ENCODE data around the gene PFKL.
"Not testable (repeated sequence)": the region's sequence is repeated elsewhere in the genome, so short reads cannot be mapped to it uniquely, and the experiment has no call there.

The PFKL gene

DNA sequence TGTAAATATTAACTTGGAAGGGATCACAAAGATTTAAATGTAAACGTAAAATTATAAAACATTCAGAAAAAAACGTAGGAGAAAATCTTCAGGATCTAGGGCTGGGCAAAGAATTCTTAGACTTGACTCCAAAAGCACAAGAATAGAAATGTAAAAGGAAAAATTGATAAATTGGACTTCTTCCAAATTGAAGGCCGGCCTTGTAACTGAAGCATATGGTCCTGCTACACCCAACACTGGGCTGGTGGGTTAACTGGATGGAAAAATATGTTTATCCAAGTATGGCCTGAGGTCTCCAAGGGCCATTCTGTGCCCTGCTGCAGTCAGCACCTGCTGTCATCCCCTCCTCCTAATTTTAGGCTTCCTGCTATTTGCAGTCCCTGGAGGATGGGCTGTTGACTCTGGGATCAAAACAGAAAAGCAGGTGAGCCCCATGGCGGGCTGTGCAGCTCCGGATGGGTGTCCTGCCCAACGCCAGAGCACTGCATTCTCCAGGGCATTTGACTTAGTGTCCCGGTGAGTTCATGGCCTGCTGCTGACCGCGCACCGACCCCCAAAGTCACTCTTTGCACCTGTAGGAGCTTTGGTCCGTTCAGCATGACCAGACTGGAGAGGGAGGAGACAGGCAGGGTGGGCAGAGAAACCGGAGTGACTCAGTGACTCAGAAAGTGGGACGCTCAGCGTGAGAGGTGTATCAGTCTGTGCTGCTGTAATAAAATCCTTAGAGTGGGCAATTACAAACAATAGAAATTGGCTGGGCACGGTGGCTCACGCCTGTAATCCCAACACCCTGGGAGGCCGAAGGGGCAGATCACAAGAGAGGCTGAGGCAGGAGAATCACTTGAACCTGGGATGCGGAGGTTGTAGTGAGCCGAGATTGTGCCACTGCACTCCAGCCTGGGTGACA, 20.2 kb upstream of the PFKL start:
- no peak for DNase-seq

DNA sequence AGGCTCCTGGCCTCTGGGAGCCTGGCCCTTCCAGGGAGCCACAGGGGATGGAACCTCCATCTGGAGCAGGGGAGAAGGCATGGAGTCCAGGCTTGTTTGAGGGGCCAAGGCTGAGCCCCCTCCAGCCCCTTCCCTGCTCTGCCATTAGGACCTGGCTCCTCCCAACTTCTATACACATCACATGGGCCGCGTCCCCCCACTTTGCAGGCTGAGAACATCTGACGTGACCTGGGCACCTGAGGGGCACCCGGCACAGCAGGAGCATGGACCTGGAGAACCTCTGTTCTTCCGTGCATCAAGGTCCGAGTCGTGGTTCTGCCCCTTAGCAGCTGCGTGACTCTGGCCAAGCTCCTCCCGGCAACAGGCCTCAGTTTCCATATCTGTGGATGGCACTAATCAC, 18.1 kb upstream of the PFKL start:
- DNase-seq, result no peak

DNA sequence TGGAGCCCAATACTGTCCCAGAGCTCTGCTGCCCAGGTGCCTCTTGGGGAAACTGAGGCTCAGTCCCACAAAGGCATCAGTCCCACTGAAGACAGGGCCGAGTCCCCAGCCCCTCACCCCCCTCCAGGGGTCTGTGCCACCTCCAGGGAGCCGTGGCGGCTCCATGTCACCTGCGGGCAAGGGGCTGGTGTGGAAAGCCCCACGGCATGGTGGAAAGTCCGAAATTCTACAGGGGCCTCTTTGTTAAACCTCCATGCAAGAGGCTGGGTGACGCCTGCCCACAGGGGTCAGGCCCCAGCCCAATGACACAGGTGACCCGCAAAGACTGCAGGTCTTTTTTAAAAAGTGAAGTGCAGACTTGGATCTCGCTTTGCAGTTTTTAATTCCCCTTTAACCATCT, 17.5 kb upstream of the PFKL start:
- DNase-seq, result no peak

DNA sequence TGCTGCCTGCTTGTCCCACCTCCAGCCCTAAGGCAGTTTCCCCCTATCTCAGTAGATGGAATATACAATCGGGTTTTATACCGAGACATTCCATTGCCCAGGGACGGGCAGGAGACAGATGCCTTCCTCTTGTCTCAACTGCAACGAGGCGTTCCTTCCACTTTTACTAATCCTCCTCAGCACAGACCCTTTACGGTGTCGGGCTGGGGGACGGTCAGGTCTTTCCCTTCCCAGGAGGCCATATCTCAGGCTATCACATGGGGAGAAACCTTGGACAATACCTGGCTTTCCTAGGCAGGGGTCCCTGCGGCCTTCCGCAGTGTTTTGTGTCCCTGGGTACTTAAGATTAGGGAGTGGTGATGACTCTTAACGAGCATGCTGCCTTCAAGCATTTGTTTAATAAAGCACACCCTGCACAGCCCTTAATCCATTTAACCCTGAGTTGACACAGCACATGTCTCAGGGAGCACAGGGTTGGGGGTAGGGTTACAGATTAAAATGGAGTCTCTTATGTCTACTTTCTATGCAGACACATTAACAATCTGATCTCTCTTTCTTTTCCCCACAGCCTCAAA, 16.6 kb upstream of the PFKL start:
- DNase-seq, result not testable (repeated sequence)

DNA sequence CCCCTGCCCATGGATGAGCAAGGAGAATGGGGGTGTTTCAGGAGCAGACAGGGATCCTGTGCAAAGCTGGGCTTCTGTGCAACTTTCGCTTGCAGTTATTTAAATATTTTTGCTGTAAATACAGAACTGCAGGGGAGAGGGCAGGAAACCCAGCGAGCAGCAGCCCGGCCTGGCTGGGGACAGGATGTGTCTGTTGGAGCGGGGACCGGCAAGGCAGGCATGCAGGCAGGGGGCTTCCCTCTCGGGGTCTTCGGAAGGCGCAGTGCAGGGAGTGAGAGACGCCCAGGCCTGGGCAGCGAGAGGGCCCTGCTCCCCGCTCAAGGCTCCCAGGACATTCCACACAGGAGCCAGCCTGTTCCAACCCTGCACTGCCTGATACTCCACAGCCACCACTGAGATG, 15.9 kb upstream of the PFKL start:
- DNase-seq, result no peak

DNA sequence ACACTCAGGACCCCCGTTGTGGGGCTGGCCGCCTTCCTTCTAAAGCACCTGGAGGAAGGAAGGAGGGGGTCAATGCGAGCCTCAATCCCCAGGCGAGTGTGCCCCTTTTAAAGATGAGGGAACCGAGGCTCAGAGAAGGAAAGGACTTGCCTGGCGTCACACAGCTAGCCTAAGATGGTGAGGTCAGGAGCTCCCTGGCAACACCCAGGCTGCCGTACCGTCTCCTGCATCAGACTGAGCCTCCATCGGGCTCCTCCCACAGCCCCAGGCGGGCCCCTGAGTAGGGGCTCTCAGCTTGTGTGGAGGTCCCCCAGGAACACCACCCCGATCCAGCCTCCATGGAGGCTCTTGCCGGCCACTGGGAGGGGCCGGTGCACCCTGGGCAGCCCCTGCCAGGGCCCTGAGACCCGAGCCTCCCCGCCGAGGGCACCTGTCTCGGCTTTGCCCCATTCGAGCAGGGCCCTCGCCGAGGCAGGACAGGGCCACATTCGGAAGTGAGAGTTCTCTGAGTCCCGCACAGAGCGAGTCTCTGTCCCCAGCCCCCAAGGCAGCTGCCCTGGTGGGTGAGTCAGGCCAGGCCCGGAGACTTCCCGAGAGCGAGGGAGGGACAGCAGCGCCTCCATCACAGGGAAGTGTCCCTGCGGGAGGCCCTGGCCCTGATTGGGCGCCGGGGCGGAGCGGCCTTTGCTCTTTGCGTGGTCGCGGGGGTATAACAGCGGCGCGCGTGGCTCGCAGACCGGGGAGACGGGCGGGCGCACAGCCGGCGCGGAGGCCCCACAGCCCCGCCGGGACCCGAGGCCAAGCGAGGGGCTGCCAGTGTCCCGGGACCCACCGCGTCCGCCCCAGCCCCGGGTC, 14.5 kb upstream of the PFKL start, which contains the start of gene AIRE:
TSS of gene AIRE (plus strand) at position 739 of the 855 bp plus-strand sequence. CDS start 131 bp downstream, outside the sequence.
- DNase-seq, result no peak

DNA sequence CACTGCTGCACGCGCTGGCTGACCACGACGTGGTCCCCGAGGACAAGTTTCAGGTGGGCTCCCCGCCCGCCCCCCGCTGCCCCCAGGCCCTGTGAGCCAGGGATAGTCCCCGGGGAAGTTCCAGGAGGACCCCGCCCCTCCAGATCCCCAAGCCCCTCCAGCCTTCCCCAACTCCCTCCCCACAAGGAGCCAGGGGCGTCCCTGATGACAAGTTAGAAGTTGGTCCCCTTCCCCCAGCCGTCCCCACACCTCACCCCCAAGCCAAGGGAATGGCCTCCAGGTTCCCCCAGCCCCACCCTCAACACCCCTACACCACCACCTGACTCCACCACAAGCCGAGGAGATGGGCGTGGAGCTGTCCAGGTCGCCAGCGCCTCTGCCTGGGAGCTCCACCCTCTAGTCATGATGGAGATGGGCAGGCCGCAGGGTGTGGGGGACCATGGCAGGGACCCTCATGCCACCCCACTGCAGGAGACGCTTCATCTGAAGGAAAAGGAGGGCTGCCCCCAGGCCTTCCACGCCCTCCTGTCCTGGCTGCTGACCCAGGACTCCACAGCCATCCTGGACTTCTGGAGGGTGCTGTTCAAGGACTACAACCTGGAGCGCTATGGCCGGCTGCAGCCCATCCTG, 13.7 kb upstream of the PFKL start:
- DNase-seq, result no peak

DNA sequence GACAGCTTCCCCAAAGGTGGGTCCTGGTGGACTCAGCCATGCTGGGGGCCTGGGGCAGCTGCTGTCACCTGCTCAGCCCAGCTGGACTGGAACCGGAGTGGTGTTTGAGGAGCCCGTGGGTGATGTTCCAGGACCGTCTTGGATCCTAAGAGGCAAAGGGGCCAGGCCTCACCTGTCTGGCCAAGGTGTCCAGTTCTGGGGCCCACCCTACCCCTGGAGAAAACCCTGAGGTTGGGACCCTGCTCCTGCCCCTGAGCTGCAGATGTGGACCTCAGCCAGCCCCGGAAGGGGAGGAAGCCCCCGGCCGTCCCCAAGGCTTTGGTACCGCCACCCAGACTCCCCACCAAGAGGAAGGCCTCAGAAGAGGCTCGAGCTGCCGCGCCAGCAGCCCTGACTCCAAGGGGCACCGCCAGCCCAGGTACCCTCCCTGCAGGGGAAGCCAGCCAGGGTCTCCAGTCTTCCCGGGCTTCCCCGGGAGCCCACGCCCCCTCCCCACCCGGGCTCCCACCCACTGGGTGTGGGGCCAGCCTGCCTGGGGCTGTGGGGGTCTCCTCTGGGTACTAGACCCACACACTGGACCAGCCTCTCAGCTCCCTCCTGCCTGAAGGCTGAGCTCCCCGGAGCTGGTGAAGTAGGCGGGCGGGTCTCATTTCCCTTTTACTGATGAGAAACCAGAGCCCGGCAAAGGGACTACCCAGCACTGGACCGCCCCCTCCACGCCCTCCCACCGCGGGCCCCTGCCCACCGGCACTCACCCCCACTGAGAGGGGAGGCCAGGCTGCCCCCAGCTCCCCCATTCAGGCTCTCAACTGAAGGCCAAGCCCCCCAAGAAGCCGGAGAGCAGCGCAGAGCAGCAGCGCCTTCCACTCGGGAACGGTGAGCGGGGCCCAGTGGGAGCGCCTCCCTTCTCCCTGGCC, 12.9 kb upstream of the PFKL start:
- no peak for DNase-seq

DNA sequence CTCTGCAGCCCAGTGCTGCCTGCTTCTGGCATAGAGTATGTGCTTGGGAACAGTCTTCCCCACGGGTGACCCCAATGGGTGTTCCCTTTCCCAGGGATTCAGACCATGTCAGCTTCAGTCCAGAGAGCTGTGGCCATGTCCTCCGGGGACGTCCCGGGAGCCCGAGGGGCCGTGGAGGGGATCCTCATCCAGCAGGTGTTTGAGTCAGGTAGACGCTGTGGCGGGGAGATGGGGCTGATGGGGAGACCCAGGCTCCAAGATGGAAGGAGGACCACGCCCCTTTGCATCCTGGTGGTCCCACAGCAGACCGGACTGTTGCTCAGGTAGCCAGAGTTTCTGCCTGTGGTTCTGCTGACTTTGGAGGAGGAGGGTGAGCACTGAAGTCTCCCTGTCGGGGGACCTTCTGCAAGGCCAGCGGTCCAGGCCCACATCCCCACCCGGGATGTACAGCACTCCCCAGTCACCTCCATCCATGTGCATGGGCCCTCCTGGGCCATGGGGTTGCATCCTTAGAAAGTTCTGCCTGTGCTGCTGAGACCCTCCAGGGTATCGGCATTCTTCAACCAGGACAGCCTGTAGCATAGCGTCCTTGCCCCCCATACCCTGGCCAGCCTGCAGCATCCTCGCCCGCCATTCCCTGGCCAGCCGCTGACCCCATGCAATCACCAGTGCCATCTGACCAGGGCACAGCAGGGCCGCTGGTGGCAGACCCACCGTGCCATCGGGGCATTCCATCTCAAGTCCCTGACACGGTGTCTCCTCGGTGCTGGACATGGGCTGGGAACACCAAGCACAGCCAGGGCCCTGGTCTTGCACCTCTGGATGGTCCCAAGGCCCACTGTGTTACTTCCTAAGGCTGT, 11.4 kb upstream of the PFKL start:
- no peak for DNase-seq

DNA sequence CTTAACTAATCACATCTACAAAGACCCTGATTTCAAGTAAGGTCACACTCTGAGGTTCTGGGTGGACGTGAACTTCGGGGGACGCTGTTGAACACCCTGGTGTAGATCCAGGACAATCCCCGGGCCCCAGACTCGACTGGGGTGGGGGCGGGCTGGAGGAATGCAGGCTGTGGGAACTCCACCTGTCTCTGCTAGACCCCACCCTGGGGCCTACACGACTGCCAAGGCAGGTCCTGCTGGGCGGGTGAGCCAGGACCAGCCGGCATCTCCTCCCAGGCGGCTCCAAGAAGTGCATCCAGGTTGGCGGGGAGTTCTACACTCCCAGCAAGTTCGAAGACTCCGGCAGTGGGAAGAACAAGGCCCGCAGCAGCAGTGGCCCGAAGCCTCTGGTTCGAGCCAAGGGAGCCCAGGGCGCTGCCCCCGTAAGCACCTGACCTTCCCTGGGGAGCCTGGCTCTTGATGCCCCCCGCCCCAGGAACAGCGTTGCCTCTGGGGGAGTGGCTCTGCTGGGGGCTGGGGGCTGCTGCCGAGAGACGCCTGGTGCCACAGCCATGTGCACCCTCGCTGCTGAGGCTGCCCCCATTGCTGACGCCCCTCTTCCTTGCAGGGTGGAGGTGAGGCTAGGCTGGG, 10.4 kb upstream of the PFKL start:
- DNase-seq, result no peak

DNA sequence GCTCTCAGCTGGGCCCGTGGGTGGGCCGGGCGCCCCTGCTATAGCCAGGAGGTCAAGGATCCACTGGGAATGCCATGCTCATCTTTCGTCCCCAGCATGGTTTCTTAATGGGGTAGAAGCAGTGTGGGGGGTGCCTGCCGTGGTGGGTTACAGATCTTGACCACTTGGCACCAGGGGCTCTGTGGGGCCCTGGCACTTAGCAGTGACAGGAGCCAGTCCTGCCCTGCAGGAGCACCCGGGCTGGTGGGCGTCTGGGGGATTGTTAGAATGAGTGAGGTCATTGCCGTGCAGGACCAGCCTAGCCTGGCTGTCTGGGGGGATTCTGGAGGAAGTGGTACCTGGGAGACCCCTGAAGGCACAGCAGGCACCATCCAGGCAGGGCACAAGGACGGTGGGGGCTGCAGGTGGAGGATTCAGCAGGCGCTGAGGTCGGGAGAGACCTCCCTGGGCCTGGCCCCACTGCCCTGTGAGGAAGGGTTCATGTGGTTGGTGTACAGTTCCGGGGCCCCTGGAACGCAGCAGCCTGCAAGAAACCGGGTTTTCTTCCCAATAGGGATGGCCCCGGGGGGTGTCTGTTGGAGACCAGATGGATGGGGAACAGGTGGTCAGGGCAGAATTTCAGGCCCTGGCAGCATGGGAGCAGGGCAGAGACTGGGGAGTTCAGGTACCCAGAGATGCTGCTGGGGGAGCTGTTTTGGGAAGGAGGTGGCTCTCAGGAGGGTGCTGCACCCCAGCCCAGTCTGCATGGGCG, 9.4 kb upstream of the PFKL start:
- DNase-seq, result no peak

DNA sequence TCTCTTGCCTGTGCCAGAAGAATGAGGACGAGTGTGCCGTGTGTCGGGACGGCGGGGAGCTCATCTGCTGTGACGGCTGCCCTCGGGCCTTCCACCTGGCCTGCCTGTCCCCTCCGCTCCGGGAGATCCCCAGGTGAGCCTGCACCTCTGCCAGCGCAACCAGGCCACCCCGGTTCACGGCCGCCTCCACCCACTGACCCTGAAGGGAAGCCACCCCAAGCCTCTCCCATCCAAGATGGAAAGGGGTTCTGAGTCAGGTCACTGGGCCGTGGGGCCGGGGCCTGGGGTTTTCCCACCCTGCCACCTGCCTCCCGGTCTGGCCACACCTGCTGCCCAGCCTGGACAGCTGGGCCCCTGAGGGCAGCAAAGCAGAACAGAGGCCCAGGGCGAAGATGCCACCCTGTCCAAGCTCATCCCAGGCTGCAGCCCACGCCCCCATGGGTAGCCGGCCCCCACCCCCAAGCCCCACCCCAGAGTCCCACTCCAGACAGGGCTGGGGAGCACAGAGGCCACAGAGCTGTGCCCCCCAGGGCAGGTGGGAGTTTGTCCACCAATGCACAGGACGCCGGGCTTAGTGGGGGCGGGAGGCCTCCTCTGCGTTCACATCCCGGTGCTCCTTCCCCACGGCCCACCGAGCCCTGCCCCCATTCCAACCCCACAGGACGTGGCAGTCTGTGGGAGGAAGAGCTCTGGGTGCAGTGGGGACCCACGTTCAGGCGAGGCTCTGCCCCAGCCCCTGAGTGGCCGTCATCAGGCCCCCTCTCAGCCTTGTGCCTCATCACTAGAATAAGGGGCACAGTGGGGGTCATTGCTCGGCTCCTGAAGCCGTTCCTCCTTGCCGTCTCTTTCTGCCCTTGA, 8.5 kb upstream of the PFKL start:
- no peak for DNase-seq

DNA sequence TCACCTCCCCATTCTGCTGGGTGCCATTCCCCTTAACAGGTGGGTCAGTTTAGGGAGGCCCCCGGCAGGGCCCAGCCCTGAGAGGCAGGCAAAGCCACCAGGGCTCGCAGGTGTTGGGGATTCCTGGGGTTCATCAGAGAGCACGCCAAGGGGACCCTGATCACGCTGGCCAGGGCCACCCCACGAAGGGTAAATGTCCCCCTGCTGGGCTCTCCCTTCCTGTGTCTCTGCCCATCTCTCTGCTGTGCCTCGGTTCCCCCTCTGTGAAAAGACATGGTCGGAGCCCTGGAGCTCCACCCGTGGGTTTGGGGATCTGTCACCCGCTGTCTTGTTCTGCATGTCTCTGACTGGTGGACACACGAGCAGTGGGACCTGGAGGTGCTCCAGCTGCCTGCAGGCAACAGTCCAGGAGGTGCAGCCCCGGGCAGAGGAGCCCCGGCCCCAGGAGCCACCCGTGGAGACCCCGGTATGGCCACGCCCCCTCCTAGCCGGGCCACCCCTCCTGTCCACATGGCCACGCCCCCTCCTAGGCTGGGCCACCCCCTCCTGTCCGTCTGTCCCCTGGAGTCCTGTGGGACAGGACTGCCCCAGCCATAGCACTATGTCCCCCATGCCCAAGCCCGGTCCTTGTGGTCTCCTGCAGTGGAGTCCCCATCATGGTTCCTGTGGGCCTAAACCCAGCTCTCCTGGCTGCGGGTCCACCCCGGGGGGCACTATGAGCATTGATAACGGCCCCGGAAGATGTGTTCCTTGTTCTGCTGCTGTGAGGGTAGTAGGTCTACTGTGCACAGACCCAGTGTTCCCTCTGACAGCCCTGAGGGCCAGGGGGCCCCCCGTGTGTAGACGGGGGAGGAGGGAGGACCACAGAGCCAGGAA, 7.7 kb upstream of the PFKL start:
- no peak for DNase-seq

DNA sequence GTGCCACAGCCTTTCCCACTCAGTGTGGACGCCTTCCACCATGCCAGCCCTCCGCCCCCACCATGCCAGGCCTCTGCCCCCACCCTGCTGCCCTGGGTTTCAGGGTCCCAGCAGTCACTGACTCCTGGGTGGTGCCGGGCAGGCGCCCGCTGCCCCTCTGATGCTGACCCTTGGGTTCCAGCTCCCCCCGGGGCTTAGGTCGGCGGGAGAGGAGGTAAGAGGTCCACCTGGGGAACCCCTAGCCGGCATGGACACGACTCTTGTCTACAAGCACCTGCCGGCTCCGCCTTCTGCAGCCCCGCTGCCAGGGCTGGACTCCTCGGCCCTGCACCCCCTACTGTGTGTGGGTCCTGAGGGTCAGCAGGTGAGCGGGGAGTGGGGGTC, 7.0 kb upstream of the PFKL start:
- no peak for DNase-seq

DNA sequence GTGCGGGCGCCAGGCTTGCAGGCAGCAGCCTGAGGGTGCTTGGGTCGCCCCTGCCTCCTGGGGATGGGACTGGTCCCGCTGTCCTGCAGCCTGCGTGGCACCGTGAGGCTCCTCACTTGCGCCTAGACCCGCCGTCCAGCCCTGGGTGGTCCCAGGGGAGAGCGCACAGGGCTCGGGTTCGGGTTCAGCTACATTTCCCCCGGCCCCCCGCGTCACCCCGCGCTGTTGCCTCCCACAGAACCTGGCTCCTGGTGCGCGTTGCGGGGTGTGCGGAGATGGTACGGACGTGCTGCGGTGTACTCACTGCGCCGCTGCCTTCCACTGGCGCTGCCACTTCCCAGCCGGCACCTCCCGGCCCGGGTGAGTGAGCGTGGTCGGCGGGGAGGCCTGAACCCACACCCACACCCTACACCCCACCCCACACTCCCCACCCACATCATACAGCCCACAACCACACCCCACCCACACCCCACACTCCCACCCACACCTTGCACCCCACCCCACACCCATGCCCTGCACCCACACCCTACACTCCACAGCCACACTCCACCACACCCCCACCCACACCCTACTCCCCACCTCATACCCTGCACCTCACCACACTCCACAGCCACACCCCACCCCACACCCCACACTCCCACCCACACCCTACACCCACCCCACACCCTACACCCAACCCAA, 6.2 kb upstream of the PFKL start:
- DNase-seq, result no peak

DNA sequence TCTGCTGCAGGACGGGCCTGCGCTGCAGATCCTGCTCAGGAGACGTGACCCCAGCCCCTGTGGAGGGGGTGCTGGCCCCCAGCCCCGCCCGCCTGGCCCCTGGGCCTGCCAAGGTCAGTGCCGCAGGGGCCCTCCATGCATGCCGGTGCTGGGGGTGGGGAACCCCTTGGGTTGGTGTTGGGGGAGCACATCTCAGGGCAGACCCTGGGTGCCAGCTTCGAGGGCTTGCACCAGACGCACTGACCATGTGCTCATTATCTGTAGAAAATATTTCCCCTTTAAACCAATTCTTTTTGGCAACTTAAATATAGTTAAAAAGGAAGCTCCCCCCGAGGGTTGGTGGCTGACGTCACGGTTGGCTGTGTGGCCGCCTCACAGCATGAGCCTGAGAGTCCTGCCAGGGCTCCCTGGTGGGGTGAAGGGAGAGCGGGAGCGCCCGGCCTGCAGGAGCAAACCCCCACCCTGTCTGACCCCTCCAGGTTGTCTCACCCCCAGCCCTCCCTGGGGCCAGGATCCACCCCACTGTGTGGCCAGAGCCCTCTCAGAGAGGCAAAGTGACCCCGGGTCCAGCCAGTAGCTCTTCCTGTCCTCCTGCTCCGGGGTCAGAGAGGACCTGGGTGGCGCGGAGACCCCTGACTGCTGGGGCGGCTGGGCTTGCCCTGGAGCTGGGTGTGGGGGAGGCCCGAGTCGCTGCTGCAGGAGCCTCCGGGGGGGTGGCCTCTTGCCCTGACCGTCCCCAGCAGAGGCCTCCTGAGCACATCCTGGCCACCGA, 5.3 kb upstream of the PFKL start:
- peak; percentile 44 for DNase-seq
